GM10266 (cell line): ENCODE results near the gene WDR1.

Experiments used
- DNase-seq: peaks from one replicate; pipeline ENCODE4 v3.0.0; 2012; ENCODE audit errors: extremely low spot score
- TF ChIP-seq, protein P1 (sequence below): IDR thresholded peaks from 2 replicates; pipeline ENCODE4 v1.5.1; 2012; ENCODE audit warnings: mild to moderate bottlenecking, low read depth; ENCODE audit not compliant: control insufficient read depth, insufficient read depth; ENCODE audit errors: missing control alignments

WDR1 gene

DNA sequence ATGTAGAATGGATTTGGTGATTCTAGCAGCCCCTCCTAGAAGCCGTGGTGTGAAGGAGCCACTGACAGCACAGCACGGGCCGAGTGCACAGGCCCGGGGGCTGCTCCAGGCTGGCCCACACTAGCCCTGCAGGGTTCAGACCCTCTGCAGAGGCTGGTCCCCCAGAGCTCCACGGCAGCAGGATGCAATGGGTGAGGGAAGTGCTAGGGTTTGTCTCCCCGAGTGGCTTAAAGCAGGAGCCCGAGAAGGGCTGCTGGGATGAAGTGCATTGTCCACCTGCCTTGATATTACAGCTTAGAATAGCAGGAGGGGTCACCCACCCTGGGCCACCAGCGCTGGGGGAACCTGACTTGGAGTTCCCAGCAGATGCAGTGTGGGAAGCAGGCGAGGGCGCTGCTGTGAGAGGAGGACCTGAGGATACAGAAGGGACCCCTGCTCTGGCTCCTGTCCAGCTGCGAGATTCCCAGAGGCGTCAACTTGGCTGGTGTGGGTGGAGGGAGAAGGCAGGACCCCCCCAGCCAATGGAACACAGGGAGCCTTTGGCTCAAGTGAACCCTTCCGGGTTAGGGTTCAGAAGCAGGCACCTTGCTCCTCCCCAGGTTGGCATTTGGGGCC is 30.0 kb downstream of the WDR1 start:
- no peak for DNase-seq
- TF ChIP-seq, protein P1, sequence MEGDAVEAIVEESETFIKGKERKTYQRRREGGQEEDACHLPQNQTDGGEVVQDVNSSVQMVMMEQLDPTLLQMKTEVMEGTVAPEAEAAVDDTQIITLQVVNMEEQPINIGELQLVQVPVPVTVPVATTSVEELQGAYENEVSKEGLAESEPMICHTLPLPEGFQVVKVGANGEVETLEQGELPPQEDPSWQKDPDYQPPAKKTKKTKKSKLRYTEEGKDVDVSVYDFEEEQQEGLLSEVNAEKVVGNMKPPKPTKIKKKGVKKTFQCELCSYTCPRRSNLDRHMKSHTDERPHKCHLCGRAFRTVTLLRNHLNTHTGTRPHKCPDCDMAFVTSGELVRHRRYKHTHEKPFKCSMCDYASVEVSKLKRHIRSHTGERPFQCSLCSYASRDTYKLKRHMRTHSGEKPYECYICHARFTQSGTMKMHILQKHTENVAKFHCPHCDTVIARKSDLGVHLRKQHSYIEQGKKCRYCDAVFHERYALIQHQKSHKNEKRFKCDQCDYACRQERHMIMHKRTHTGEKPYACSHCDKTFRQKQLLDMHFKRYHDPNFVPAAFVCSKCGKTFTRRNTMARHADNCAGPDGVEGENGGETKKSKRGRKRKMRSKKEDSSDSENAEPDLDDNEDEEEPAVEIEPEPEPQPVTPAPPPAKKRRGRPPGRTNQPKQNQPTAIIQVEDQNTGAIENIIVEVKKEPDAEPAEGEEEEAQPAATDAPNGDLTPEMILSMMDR, result no peak

DNA sequence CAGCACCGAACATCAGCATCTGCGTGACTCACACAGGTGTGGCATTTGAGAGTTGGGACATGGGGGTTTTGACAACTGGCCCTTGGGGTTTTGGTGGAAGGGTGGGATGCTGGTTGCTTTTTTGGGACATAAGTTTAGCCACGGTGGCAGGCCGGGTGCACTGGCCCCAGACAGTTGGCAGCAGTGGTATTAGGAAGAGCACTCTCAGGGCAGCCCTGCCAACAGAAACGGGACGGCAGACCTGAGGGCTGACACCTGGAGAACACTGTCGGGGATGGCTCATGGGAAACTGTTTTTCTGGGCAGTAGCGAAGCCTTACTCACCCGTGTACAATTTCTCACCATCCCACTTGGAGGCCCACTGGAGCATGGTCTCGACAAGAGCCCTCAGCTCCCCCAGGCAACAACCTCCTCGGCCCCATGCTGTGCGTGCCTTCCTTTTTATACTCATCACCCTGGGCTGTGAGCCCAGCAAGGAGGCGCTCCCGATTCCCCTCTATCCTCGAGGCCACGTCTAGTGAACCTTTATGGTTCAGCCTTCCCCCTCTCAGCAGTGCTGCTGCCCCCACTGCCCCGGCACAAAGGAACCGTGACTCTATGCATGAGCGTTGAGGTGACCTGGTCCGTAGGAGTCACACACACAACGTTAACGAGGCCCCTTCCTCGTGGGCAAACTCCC is 30.6 kb downstream of the WDR1 start:
- no peak for DNase-seq
- TF ChIP-seq, protein P1, result no peak

DNA sequence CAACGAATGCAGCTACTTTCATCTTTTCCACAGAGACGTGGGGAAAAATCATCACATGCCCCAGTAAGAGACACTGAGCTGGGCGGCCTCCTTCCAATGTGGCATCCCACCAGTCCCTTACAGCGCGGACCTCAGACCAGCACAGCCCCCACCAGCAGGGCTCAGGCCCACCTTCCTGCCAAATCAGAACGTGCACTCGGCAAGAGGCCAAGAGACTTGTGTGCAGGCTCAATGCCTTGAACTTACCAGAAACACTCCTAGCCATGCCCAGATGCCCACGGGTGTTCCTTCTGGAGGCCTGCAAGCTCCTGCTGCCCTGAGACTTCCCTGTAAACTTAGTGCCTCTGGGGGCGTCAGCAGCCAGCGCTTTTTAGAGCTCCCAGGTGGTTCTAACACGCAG is 31.2 kb downstream of the WDR1 start:
- no peak for DNase-seq
- TF ChIP-seq, protein P1, result no peak

DNA sequence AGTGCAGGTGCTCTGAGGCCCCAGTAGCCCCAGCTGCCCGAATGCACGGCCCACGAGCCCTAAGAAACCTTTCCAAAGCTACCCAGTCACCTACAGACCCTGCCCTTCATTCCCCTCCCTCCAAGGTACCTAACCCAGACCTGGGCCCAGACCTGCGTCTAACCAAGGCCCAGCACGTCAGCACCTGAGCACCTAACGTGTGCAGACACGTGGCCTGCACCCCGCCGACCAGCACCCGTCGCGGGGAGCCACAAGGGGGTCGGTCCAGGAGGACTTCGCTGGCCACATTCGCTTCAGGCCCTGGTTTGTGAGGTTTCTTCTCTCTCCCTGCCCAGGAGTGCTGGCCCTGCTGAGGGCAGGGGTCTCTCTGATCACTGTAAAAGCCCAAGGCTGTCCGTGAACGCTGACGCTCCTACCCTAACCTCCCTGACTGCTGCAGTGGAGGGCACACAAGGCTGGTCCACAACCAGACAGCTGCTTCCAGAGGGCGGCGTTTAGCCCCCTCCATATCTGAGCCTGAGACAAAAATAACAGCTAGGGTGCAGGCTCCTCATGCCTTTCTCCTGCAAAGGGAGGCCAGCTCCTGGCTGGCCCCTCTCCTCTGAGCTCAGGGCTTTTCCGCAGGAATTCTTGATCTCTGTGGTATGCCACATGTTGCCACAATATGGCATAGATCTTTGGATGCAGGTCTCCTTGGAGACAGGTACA is 31.8 kb downstream of the WDR1 start:
- TF ChIP-seq, protein P1, result no peak
- DNase-seq, result no peak

DNA sequence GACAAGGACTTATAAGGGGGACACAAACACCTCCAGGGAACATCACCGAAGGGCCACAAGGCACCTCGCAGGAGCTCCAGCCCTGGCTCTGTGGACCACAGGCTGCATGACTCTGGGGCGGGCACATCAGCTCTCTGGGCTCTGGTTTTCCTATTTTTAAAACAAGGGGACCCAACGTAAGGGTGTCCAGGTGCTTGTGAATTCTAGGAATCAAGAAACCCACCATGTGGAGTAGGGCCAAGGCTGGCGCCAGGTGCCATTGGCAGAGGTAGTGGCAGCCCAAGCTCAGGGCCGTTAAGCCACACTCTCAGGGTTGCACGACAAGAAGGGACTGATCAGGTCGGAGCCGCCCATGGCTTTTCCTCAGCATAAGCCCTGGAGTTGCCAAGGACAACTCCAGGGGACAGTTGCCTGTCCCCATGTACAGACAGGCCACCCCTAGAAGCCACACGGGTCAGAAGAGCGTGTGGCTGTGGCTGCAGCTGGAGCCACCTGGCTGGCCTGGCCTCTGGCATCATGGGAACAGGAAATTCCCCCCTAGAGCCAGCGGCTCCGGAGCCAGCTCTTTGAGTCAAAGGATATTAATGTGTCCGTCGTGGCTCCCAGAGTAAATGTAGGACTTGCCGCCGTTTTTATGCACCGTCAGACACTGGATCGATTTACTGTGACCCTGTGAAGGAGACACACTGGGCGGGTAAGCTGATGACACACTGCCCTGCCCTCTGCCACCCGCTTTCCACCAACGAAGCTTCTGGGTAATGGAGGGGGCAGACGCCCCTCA is 32.5 kb downstream of the WDR1 start:
- TF ChIP-seq, protein P1, result no peak
- DNase-seq, result no peak

DNA sequence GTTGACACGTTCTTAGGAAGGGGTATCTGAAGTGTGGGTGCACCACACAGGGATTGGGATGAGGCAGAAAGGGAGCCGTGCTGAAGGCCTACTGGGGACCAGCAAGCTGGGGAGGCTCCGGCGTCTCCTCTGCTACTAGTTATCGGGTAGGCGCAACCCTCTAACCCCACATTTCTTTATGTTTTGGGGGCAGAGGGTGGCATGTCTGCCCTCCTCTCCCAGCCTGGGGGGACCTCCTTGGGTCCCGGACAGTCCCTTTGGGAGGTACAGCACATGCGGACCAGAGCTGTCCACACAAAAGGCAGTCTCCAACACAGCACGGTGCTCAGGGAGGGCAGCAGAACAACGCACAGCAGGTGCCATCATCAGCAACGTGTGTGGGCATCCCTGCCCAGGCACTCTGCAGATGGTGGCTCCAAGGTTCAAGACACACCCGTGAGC is 33.2 kb downstream of the WDR1 start:
- TF ChIP-seq, protein P1, result no peak
- no peak for DNase-seq
